Natural killer cell (primary cell): Measurements from ENCODE around the gene AP3B2. TPM values are rescaled to one million over a fixed set of nuclear protein-coding genes. Genes with fewer than 3 reads are reported as not detected.

Source experiments
- ATAC-seq, 3 donors: fragments of 150-1000 bp in 2 of 3; fragments of 200-7000 bp in 1 of 3; cut with Tn5 transposase; 1 replicate in 1 of 3; 2 replicates in 2 of 3; pipeline ENCODE4 v1.10.0; 2021; ENCODE audit warnings: mild to moderate bottlenecking in 2 of 3, moderate library complexity in 2 of 3
- DNase-seq, 2 donors: peaks; one replicate each; pipeline versions ENCODE4 v3.0.0 to v3.0.0-alpha.2; 2013 to 2021; ENCODE audit warnings: mixed read lengths in 1 of 2
- H3K27ac ChIP-seq: one replicate; pipeline ENCODE4 v1.5.1; 2013; ENCODE audit warnings: mild to moderate bottlenecking, low read length
- H3K27me3 ChIP-seq: one replicate; pipeline ENCODE4 v1.6.1; 2013; ENCODE audit warnings: low read length; ENCODE audit not compliant: control insufficient read depth, insufficient read depth
- H3K36me3 ChIP-seq: one replicate; pipeline ENCODE4 v1.6.1; 2013; ENCODE audit warnings: low read length; ENCODE audit not compliant: control insufficient read depth, insufficient read depth
- H3K4me1 ChIP-seq: one replicate; pipeline ENCODE4 v1.6.1; 2013; ENCODE audit warnings: low read length; ENCODE audit not compliant: control insufficient read depth, insufficient read depth
- H3K4me3 ChIP-seq: one replicate; pipeline ENCODE4 v1.5.1; 2013; ENCODE audit warnings: low read length
- H3K9me3 ChIP-seq: one replicate; pipeline ENCODE4 v1.6.1; 2013; ENCODE audit warnings: low read length; ENCODE audit not compliant: control insufficient read depth, insufficient read depth
- H3K27ac Mint-ChIP-seq, 2 donors: one replicate each; pipeline ENCODE4 v1.8.0; 2022; ENCODE audit warnings: mild to moderate bottlenecking in 2 of 2, mixed read lengths in 2 of 2, moderate library complexity in 1 of 2
- H3K27me3 Mint-ChIP-seq, 2 donors: one replicate each; pipeline ENCODE4 v1.8.0; 2022; ENCODE audit warnings: low read depth in 2 of 2, mixed read lengths in 2 of 2
- H3K36me3 Mint-ChIP-seq: one replicate; pipeline ENCODE4 v1.8.0; 2022; ENCODE audit warnings: mixed read lengths
- H3K4me1 Mint-ChIP-seq, 2 donors: one replicate each; pipeline ENCODE4 v1.8.0; 2022; ENCODE audit warnings: mixed read lengths in 2 of 2
- H3K4me3 Mint-ChIP-seq: one replicate; pipeline ENCODE4 v1.8.0; 2022; ENCODE audit warnings: mild to moderate bottlenecking, moderate library complexity, mixed read lengths
- H3K9me3 Mint-ChIP-seq, 2 donors: one replicate each; pipeline ENCODE4 v1.8.0; 2022; ENCODE audit warnings: mixed read lengths in 2 of 2
- WGBS: methylation state at CpG from one replicate; pipeline ENCODE4 v1.1.7; 2013; ENCODE audit warnings: missing lambda C conversion rate; ENCODE audit not compliant: insufficient coverage; 5-methylcytosine and 5-hydroxymethylcytosine counted together
- intact Hi-C: fragments of 100-400 bp; cut with micrococcal nuclease; formaldehyde crosslinking; loops from one replicate; pipeline ENCODE4 v1.14.2; 2022
- total RNA-seq, 4 donors: library from RNA; stranded (reverse); fragments of 120-200 nt in 1 of 4; gene quantifications; one replicate each; pipeline versions ENCODE4 v1.2.3 to v1.2.4, GENCODE V29; 2013 to 2022
- TF ChIP-seq, protein P1 (sequence below): fragments of 200-600 bp; IDR thresholded peaks from one replicate; pipeline ENCODE4 v1.8.0; 2022; ENCODE audit warnings: antibody characterized with exemption

Gene AP3B2
- total RNA-seq, 3 donors from 2014 or later (not counting 1 experiment from before 2014, with no cell fraction given), result 0.59 TPM; not detected in 2

DNA sequence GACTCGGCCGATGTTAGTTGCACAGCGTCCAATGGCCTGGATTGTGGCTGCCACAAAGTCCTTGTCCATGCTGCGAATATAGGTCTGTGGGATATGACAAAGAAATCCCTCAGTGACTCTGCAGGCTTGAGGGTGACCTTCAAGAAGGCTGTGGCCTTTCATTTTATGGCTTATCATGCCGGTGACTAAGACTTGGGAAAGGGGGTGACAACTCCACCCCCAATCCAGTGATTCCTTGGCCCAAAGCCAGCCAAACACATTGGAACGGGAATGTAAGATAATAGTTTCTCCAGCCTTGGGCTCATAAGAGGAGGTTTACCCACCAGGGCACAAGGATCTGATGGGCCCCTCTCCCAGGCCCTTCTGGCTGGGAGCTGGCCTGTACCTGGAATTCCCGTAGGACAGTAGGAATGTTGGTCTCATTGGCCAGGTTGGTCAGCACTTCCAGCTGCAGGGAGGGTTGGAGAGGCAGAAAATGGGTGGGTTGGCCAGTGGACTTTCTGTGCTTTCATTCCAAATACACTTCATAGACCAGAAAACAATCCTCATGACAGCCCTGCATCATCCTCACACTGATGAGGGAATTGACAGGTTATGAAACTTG, 31.9 kb downstream of the AP3B2 start:
- Histone ChIP-seq H3K4me1 (peaks cover 17% of the 10 kb centered on the region), H3K9me3 (no peaks in the 10 kb centered on the region), H3K36me3 (no peaks in the 10 kb centered on the region), H3K4me3 (no peak overlapping the region), H3K27me3 (peaks cover 9% of the 10 kb centered on the region), H3K27ac (no peak overlapping the region)
- Mint-ChIP-seq H3K4me3 (no peak overlapping the region), H3K27me3 (peaks cover 0 to 22% of the 10 kb centered on the region in 2 donors), H3K9me3 (no peaks in the 10 kb centered on the region), H3K36me3 (no peaks in the 10 kb centered on the region), H3K27ac (no peak overlapping the region), H3K4me1 (peaks cover 8 to 17% of the 10 kb centered on the region in 2 donors)
- ATAC-seq, result no peak
- intact Hi-C loops, result no loop called here
- 97% methylated on average over 6 of the region's 7 CpGs for WGBS
- TF ChIP-seq, protein P1, sequence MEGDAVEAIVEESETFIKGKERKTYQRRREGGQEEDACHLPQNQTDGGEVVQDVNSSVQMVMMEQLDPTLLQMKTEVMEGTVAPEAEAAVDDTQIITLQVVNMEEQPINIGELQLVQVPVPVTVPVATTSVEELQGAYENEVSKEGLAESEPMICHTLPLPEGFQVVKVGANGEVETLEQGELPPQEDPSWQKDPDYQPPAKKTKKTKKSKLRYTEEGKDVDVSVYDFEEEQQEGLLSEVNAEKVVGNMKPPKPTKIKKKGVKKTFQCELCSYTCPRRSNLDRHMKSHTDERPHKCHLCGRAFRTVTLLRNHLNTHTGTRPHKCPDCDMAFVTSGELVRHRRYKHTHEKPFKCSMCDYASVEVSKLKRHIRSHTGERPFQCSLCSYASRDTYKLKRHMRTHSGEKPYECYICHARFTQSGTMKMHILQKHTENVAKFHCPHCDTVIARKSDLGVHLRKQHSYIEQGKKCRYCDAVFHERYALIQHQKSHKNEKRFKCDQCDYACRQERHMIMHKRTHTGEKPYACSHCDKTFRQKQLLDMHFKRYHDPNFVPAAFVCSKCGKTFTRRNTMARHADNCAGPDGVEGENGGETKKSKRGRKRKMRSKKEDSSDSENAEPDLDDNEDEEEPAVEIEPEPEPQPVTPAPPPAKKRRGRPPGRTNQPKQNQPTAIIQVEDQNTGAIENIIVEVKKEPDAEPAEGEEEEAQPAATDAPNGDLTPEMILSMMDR, result no peak
- DNase-seq, result no peak

DNA sequence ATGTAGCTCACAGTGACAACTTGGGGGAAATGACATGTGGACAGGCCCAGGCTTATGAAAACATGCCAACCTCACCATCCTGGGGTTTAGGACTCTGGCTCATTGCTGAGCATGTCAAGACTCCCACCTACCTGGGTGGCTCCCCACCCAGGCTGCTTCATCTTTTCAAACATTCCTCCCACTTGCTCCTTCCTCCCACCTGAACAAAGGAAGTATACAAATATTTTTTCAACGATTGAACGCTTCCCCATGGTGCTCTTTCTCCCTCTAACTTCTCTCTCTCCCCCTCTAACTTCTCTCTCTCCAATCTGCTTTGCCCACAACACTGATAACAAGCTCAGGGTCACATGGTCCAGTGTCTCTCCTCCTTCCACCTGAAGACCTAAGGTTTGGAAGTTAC, 34.8 kb downstream of the AP3B2 start:
- ATAC-seq (no peak), DNase-seq (no peak)
- Mint-ChIP-seq H3K9me3 (no peaks in the 10 kb centered on the region), H3K4me3 (no peak overlapping the region), H3K27me3 (peaks cover 0 to 9% of the 10 kb centered on the region in 2 donors), H3K36me3 (no peaks in the 10 kb centered on the region), H3K27ac (no peak overlapping the region), H3K4me1 (peaks cover 0 to 2% of the 10 kb centered on the region in 2 donors)
- Histone ChIP-seq H3K4me3 (no peak overlapping the region), H3K27ac (no peak overlapping the region), H3K27me3 (no peaks in the 10 kb centered on the region), H3K9me3 (no peaks in the 10 kb centered on the region), H3K4me1 (peaks cover 4% of the 10 kb centered on the region), H3K36me3 (no peaks in the 10 kb centered on the region)
- 81% methylated on average over 2 of the region's 2 CpGs for WGBS
- TF ChIP-seq, protein P1, result no peak
- intact Hi-C loops, result no loop called here

DNA sequence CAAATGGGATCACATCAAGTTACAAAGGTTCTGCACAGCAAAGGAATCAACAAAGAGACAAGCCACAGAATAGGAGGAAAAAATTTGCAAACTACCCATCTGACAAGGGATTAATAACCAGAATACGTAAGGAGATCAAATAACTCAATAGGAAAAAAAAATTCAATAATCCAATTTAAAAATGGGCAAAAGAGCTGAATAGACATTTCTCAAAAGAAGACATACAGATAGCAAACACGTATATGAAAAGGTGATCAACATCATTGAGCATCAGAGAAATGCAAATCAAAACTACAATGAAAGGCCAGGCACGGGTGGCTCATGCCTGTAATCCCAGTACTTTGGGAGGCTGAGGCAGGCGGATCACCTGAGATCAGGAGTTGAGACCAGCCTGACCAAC, 39.0 kb downstream of the AP3B2 start:
- Histone ChIP-seq H3K4me3 (no peak overlapping the region), H3K9me3 (no peaks in the 10 kb centered on the region), H3K27ac (no peak overlapping the region), H3K4me1 (no peaks in the 10 kb centered on the region), H3K27me3 (no peaks in the 10 kb centered on the region), H3K36me3 (no peaks in the 10 kb centered on the region)
- intact Hi-C loops, result no loop called here
- no peak overlapping the region for H3K4me3 Mint-ChIP-seq
- ATAC-seq (no peak), DNase-seq (no peak)
- TF ChIP-seq, protein P1, result no peak
- no peaks in the 10 kb centered on the region for H3K4me1 Mint-ChIP-seq
- H3K36me3 Mint-ChIP-seq, result no peaks in the 10 kb centered on the region
- H3K27ac Mint-ChIP-seq, result no peak overlapping the region
- peaks cover 7 to 20% of the 10 kb centered on the region in 2 donors for H3K27me3 Mint-ChIP-seq
- 87% methylated on average over 3 of the region's 4 CpGs for WGBS
- no peaks in the 10 kb centered on the region for H3K9me3 Mint-ChIP-seq

DNA sequence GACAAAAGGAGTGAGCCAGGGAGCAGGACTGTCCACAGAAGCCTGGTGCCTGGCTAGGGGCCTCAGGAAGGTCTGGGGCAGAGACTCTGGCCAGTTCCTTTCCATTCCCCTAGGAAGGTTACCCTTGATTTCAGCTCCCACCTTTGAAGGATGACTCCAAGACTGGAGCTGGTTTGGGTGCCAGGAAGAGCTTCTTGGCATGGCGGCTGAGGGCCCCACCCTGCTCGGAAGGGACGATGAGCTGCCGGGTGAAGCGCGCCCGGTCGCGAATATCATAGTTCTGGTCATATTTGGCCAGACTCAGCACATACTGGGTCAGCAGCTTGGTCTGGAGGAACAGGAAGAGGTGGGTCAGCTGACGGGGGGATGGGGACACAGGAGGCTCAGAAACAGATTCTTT, 43.1 kb downstream of the AP3B2 start:
- Mint-ChIP-seq H3K9me3 (peaks cover 0 to 3% of the 10 kb centered on the region in 2 donors), H3K4me3 (no peak overlapping the region), H3K27me3 (peaks cover 15 to 23% of the 10 kb centered on the region in 2 donors), H3K36me3 (no peaks in the 10 kb centered on the region), H3K27ac (no peak overlapping the region), H3K4me1 (no peaks in the 10 kb centered on the region)
- Histone ChIP-seq H3K27me3 (no peaks in the 10 kb centered on the region), H3K4me1 (no peaks in the 10 kb centered on the region), H3K36me3 (no peaks in the 10 kb centered on the region), H3K27ac (no peak overlapping the region), H3K4me3 (no peak overlapping the region), H3K9me3 (no peaks in the 10 kb centered on the region)
- 95% methylated on average over 10 of the region's 10 CpGs for WGBS
- no peak for ATAC-seq
- no peak for DNase-seq
- TF ChIP-seq, protein P1, result no peak
- intact Hi-C loops, result no loop called here
